HepG2 (cell line): ENCODE measurements around the gene HDLBP. TPM values are rescaled to one million over a fixed set of nuclear protein-coding genes. Genes with fewer than 3 reads are reported as not detected.
A peak's percentile ranks its signal among the peaks of the same experiment; 100 is the strongest.

ENCODE experiments used
- DMTF1 ChIP-seq: sonication (generic); formaldehyde crosslinking; IDR thresholded peaks from 2 replicates; pipeline ENCODE4 v1.4.0; 2020; ENCODE audit warnings: mild to moderate bottlenecking, missing genetic modification reagents
- KDM2A ChIP-seq: sonication (generic); formaldehyde crosslinking; IDR thresholded peaks from 2 replicates; pipeline ENCODE4 v1.4.0; 2020; ENCODE audit warnings: low read depth, missing genetic modification reagents, borderline replicate concordance
- KDM5B ChIP-seq: sonication (generic); formaldehyde crosslinking; IDR thresholded peaks from 2 replicates; pipeline ENCODE4 v1.4.0; 2020; ENCODE audit warnings: missing genetic modification reagents, mild to moderate bottlenecking, borderline replicate concordance
- KLF12 ChIP-seq: sonication (generic); formaldehyde crosslinking; IDR thresholded peaks from 2 replicates; pipeline ENCODE4 v1.4.0; 2020; ENCODE audit warnings: missing genetic modification reagents, borderline replicate concordance
- MTA1 ChIP-seq: sonication (generic); formaldehyde crosslinking; IDR thresholded peaks from 2 replicates; pipeline ENCODE4 v1.4.0; 2020; ENCODE audit warnings: missing genetic modification reagents, mild to moderate bottlenecking, borderline replicate concordance
- NONO ChIP-seq, 2 experiments: fragments of 450-650 bp in 1 of 2; sonication (generic) in 1 of 2; formaldehyde crosslinking in 1 of 2; IDR thresholded peaks in 1 of 2; conservative IDR thresholded peaks in 1 of 2; 2 replicates each; pipeline versions ENCODE4 v1.6.1 to v1.8.0; 2017 to 2022; ENCODE audit warnings: mild to moderate bottlenecking in 1 of 2, missing genetic modification reagents in 1 of 2, moderate library complexity in 1 of 2
- POLR2AphosphoS5 ChIP-seq: IDR thresholded peaks from 2 replicates; pipeline ENCODE4 v1.6.1; 2012; ENCODE audit warnings: low read depth, low read length
- RNF2 ChIP-seq: fragments of 450-650 bp; conservative IDR thresholded peaks from 2 replicates; pipeline ENCODE4 v1.6.1; 2016; ENCODE audit warnings: low read depth
- SAP130 ChIP-seq: IDR thresholded peaks from 2 replicates; pipeline ENCODE4 v1.6.1; 2016; ENCODE audit warnings: low read depth
- ZFP91 ChIP-seq: sonication (generic); formaldehyde crosslinking; IDR thresholded peaks from 2 replicates; pipeline ENCODE4 v1.9.0; 2022; ENCODE audit warnings: missing genetic modification reagents, mild to moderate bottlenecking, borderline replicate concordance
- ZFY ChIP-seq: sonication (generic); formaldehyde crosslinking; IDR thresholded peaks from 2 replicates; pipeline ENCODE4 v1.4.0; 2020; ENCODE audit warnings: missing genetic modification reagents
- ZNF331 ChIP-seq: sonication (generic); formaldehyde crosslinking; IDR thresholded peaks from 2 replicates; pipeline ENCODE4 v1.4.0; 2020; ENCODE audit warnings: missing genetic modification reagents
- ZNF343 ChIP-seq: sonication (generic); formaldehyde crosslinking; IDR thresholded peaks from 2 replicates; pipeline ENCODE4 v1.4.0; 2020; ENCODE audit warnings: mild to moderate bottlenecking, missing genetic modification reagents
- ZNF543 ChIP-seq: sonication (generic); formaldehyde crosslinking; IDR thresholded peaks from 2 replicates; pipeline ENCODE4 v1.4.0; 2020; ENCODE audit warnings: mild to moderate bottlenecking, missing genetic modification reagents
- ZNF556 ChIP-seq: sonication (generic); formaldehyde crosslinking; IDR thresholded peaks from 2 replicates; pipeline ENCODE4 v1.4.0; 2020; ENCODE audit warnings: mild to moderate bottlenecking, missing genetic modification reagents, borderline replicate concordance
- ZNF691 ChIP-seq: sonication (generic); formaldehyde crosslinking; IDR thresholded peaks from 2 replicates; pipeline ENCODE4 v1.4.0; 2020; ENCODE audit warnings: missing genetic modification reagents, low read depth, mild to moderate bottlenecking, borderline replicate concordance
- ZSCAN9 ChIP-seq: IDR thresholded peaks from 2 replicates; pipeline ENCODE4 v1.6.1; 2016; ENCODE audit warnings: borderline replicate concordance
- polyA plus RNA-seq, 8 experiments: library from polyadenylated mRNA; depleted of rRNA in 3 of 8; stranded (reverse) in 7 of 8; unstranded in 1 of 8; fragments of >200 nt; fragmentation: Illumina TruSeq in 4 of 8; extraction: Trizol in 4 of 8; gene quantifications; 2 replicates each; pipeline versions ENCODE4 v1.2.1 to v1.2.3, GENCODE V29; 2011 to 2016; ENCODE audit warnings: low read depth in 4 of 8, missing spikeins in 1 of 8, mixed read lengths in 1 of 8; ENCODE audit not compliant: insufficient read depth in 1 of 8
- total RNA-seq, 5 experiments: library from RNA; depleted of rRNA; stranded (reverse); fragments of >200 nt; fragmentation: Illumina TruSeq; extraction: Trizol; gene quantifications; 2 replicates each; pipeline ENCODE4 v1.2.3, GENCODE V29; 2016; ENCODE audit warnings: low read depth in 1 of 5
- TF ChIP-seq, protein P1 (sequence below): IDR thresholded peaks from 2 replicates; pipeline ENCODE4 v1.6.1; 2018; ENCODE audit warnings: missing genetic modification reagents
- TF ChIP-seq, protein P2 (sequence below), 2 experiments: sonication (generic) in 1 of 2; formaldehyde crosslinking in 1 of 2; IDR thresholded peaks; 2 replicates each; pipeline versions ENCODE4 v1.5.1 to v1.6.1; 2011 to 2020; ENCODE audit warnings: borderline replicate concordance in 1 of 2, low read depth in 1 of 2, low read length in 1 of 2, mild to moderate bottlenecking in 1 of 2, missing genetic modification reagents in 1 of 2, moderate library complexity in 1 of 2
- TF ChIP-seq, protein P3 (sequence below): IDR thresholded peaks from 2 replicates; pipeline ENCODE4 v1.6.1; 2012; ENCODE audit warnings: inconsistent platforms

The HDLBP gene
- total and polyA plus RNA-seq, 2 of the 13 experiments (the other 11 are each of a cell fraction or from before 2014, with no cell fraction given): 464 to 707 TPM

DNA sequence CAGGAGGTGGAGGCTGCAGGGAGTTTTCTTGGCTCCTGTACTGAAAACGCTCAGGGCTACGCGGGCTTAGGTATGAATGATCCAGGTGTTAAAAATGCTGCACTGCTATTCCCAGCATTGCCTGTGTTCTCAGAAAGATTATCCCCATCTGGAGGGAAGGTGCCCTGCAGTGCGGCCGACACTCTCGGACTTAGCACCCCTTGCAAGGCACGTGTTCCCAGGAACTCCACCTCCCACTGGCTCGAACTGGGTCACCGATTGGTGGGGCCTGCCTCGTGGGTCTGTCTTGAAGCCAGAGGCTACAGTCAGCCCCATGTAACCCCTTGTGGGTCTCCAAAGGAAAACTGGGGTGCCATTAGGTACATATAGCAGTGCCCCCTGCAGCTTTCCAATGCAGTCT, 101.3 kb downstream of the HDLBP start (continued):
- no peak for TF ChIP-seq NONO (IDR thresholded peaks at IDR 0.05)
- TF ChIP-seq NONO (CRISPR knock-in tag; conservative IDR thresholded peaks at IDR 0.05): peak; percentile 60; the same call in 1 of the 2 replicates
- peak; percentile 53; the same call in 1 of the 2 replicates for TF ChIP-seq KDM5B (CRISPR knock-in tag)
- TF ChIP-seq, protein P1, sequence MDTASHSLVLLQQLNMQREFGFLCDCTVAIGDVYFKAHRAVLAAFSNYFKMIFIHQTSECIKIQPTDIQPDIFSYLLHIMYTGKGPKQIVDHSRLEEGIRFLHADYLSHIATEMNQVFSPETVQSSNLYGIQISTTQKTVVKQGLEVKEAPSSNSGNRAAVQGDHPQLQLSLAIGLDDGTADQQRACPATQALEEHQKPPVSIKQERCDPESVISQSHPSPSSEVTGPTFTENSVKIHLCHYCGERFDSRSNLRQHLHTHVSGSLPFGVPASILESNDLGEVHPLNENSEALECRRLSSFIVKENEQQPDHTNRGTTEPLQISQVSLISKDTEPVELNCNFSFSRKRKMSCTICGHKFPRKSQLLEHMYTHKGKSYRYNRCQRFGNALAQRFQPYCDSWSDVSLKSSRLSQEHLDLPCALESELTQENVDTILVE (CRISPR knock-in tag): no peak
- 0 out of 2 replicates have a peak, but pooled peaks have one; percentile 25 for TF ChIP-seq ZNF691 (CRISPR knock-in tag)
- 0 out of 2 replicates have a peak, but pooled peaks have one; percentile 29 for TF ChIP-seq ZNF343
- peak; percentile 61 for TF ChIP-seq ZFY
- no peak for TF ChIP-seq KLF12 (CRISPR knock-in tag)
- 0 out of 2 replicates have a peak, but pooled peaks have one; percentile 30 for TF ChIP-seq MTA1
- TF ChIP-seq ZNF331 (CRISPR knock-in tag): 0 out of 2 replicates have a peak, but pooled peaks have one; percentile 26
- peak; percentile 88 for TF ChIP-seq RNF2
- TF ChIP-seq POLR2AphosphoS5: 0 out of 2 replicates have a peak, but pooled peaks have one; percentile 16
- 0 out of 2 replicates have a peak, but pooled peaks have one; percentile 42 for TF ChIP-seq ZNF556 (CRISPR knock-in tag)
- TF ChIP-seq ZFP91 (CRISPR knock-in tag): 0 out of 2 replicates have a peak, but pooled peaks have one; percentile 36
- TF ChIP-seq ZSCAN9 (CRISPR knock-in tag): 0 out of 2 replicates have a peak, but pooled peaks have one; percentile 34
- TF ChIP-seq, protein P2, sequence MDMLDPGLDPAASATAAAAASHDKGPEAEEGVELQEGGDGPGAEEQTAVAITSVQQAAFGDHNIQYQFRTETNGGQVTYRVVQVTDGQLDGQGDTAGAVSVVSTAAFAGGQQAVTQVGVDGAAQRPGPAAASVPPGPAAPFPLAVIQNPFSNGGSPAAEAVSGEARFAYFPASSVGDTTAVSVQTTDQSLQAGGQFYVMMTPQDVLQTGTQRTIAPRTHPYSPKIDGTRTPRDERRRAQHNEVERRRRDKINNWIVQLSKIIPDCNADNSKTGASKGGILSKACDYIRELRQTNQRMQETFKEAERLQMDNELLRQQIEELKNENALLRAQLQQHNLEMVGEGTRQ (IDR thresholded peaks at IDR 0.05; ENCODE audit: low read depth, low read length): peak; percentile 46; the same call in 1 of the 2 replicates
- TF ChIP-seq, protein P2 (CRISPR knock-in tag; IDR thresholded peaks at IDR 0.05; ENCODE audit: borderline replicate concordance): no peak; the same call in 1 of the 2 replicates
- peak; percentile 34; the same call in 1 of the 2 replicates for TF ChIP-seq SAP130 (CRISPR knock-in tag)
- TF ChIP-seq, protein P3, sequence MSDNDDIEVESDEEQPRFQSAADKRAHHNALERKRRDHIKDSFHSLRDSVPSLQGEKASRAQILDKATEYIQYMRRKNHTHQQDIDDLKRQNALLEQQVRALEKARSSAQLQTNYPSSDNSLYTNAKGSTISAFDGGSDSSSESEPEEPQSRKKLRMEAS: peak; percentile 98
- TF ChIP-seq DMTF1: 0 out of 2 replicates have a peak, but pooled peaks have one; percentile 40
- TF ChIP-seq ZNF543 (CRISPR knock-in tag): no peak
- peak; percentile 33; the same call in 1 of the 2 replicates for TF ChIP-seq KDM2A (CRISPR knock-in tag)
